Fibroblast of lung (primary cell): ENCODE data around the gene SLC16A10.

Source experiments
- CTCF ChIP-seq, 2 donors: IDR thresholded peaks in 1 of 2; conservative IDR thresholded peaks in 1 of 2; 1 replicate in 1 of 2; 2 replicates in 1 of 2; pipeline ENCODE4 v1.5.1; 2011 to 2012; ENCODE audit warnings: low read length in 2 of 2, control low read depth in 1 of 2, inconsistent platforms in 1 of 2, low read depth in 1 of 2, mild to moderate bottlenecking in 1 of 2
- EZH2 ChIP-seq: IDR thresholded peaks from 2 replicates; pipeline ENCODE4 v1.5.1; 2012; ENCODE audit warnings: low read length, control low read depth, mild to moderate bottlenecking; ENCODE audit errors: missing control alignments

- TF ChIP-seq CTCF (conservative IDR thresholded peaks at IDR 0.05 in 1 of 2, IDR thresholded peaks at IDR 0.05 in 1 of 2; ENCODE audit: low read depth in 1 of 2, low read length in 2 of 2) (no peak), EZH2 (no peak)
These were observed 165.4 kb downstream of the SLC16A10 start for GRCh38 chr6:111252726-111253125.
